NCI-H345 treated with DMSO at 0.1 percent for 48 hours (cell line): Measurements from ENCODE around the gene KAT6B.

Experiments used
- DNase-seq: peaks from one replicate; lab custom pipeline; 2025; ENCODE audit not compliant: unreplicated experiment; lab: John Stamatoyannopoulos, UW

KAT6B gene

DNA sequence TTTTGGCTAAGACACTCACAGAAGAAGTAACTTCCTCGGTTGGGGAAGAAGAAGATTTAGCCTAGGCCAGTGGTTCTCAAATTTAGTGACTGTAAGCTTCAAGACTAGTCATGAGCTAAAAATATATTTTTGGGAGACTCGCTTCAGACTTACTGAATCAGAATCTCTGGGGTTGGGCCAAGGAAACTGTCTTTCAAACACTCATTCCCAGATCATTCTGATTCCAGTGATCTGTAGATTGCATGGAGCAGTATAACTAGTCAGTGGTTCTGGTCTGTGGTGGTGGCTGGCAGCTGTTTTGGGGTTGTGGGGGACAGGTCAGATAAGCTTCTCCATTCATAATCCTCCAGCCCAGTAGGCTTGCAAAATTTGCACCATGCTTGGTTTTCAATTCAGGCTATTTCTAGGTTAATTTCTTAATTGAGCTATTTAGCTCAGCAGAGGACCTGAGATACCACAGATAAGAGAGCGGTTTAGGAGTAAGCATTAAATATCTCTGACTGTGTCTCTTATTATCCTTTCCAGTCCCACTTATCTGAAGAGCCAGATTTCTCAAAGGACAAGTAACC is 3.8 kb upstream of the KAT6B start:
- no peak for DNase-seq

GRCh38 chr10:74823791-74824183 is 2.6 kb upstream of the KAT6B start:
- no peak for DNase-seq

DNA sequence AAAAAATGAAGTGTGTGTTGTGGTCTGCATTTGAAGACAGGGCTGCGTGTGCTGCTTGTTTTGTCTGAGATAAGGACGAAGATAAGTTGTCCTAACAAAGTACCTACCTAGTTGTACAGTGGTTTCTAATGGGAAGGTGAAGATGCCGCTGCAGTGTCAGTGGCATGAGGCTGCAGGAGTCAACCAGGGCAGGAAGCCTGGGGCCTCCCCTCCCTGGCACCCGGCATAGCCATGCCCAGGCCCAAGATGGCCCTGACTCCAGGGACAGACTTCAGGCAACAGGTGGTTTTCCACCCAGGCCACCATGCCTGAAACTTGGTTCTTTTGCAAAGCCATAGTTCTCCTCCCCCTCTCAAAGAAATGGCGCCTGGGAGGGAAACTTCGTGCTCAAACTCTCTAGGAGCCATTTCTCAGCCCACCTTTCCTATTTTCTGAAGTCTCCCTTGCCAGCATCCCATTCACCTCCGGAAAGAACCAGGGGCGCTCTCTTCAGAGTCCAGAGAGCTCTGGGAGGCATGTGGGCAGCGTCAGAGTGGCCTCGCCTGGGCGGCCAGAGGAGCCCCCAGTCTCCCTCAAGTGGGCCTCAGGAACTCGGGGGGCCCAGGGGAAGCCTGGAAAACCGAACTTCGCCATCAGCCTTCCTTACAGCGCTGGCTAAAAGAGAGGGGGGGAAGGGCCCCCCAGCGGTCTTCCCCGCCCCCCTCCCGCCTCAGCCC is 2.1 kb upstream of the KAT6B start:
- DNase-seq, result no peak

DNA sequence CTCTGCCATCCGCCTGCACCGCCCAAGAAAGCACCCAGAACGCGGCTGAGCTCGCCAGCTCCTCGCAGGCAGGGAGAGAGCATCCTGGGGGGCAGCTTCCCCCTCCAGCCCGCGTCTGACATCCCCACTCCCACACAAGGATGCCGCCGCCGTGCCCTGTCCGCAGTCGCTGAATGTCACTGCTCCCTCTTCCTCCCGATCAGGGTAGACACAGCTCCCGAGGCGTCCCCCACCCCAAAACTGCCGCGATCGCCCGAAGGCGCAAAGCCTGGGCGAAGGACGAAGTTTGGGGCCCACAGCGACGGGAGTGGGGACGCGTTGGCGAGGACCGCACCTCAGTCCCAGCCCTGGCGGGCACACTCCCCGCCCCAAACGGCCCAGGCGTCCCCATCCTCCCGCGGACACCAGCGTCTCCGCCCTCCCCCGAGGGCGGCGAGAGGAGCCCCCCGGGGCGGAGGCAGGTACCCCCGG is 1.5 kb upstream of the KAT6B start:
- no peak for DNase-seq

DNA sequence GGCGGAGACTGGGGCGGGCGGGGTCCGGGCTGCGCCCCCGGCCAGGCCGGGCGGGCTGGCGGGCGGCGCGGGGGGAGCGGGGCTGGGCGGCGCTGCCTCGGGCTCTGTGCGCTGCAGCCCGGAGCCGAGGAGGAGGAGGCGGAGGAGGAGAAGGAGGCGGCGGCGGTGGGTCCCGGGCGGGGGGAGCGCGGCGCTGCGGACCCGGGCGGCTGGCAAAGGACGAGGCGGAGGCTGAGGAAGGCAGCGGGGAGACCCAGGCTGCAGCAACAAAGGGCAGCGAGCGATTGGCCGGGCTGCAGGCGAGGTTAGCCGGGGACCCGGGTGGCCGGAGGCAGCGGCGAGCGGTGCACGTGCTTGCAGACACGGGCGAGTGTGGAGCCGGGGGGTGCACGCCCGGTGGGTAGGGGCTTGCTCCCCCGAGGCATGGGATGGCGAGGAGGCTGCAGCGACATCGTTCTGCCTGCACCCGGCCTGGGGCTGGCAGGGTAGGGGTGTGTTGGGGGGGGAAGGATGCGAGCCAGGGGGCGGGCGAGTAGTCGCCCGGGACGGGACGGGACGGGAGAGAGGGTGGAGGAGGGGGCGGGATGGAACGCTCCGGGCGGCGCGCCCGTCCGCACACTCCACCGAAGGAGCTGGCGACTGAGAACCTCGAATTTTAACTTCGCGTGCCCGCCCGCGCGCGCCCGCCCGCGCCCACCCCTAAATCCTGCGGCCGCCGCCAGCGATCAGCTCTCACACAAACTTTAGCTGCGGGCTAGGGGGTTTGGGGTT is 844 bp upstream of the KAT6B start:
- DNase-seq, result no peak

- DNase-seq, result no peak
Measured at GRCh38 chr10:74827045-74827441, 643 bp downstream of the KAT6B start.

DNA sequence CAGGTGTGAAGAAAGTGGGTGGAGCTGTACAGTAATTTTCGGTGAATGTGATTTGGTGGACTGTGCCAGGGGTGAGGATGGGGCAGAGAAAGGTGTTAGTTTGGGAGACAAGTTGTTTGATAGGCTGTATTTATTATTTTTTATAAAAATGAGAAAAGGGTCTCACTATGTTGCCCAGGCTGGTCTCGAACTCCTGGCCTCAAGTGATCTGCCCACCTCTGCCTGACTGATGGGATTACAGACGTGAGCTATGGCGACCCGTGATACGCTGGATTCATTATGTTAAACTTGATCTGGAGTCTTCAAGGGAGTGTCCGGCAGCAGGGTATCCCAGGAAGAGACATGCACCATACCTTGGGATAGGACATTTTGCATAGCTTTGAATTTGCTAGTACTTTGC is 1.3 kb downstream of the KAT6B start:
- no peak for DNase-seq

DNA sequence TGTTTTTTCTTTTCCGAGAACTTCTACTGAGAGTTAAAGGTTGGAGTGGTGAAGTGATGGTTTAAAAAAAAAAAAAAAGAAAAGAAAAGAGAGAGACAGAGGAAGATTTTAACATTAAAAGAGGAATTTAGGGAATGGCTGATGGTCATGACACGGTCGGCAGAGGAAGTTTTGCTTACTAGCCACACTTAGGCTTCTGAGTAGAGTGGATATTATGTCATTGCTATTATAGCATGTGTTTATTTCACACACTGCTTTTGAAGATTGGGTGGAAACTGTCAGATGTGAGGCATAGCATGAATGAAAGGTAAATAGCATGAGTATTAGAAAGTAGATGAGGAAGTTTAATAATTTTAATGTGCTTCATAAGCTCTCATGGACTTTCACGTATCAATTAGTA is 2.5 kb downstream of the KAT6B start:
- no peak for DNase-seq

DNA sequence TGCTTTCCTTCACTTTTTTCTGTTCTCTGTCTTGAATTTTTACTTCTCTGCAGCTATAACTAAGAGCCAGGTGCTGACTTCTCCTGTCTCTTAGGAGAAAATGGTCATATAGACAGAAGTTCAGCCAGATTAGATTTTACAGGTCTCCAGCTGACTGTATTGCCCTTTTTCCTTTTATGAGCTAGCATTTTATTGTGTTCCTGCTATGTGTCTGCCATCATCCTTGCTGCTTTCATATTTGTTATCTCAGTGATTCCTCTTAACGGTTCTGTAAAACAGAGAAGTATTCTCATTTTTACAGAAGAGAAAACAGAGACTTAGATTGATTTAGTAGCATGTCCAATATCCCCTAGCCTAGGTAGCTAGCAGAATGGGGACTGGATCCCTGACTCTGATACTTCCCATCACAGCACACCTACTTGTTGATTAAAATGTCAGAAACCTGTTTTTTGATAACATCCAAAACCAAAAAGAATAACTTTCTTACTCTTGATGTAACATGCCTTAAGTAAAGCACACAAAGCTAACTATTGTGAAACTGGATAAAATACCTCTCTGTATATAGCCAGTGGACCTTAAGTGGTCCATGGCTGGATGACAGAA is 5.2 kb downstream of the KAT6B start:
- no peak for DNase-seq

DNA sequence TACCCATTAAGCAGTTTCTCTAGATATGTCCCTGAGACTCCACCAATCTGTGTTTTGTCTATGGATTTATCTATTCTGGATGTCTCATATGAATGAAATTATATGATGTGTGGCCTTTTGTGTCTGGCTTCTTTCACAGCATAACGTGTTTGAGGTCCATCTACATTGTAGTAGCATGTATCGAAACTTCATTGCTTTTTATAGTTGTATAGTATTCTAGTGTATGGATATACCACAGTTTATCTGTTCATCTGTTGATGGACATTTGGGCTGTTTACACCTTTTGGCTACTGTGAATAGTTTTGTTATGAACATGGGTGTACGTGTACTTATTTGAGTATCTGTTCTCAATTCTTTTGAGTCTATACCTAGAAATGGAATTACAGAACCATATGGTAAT is 9.6 kb downstream of the KAT6B start:
- DNase-seq, result no peak

DNA sequence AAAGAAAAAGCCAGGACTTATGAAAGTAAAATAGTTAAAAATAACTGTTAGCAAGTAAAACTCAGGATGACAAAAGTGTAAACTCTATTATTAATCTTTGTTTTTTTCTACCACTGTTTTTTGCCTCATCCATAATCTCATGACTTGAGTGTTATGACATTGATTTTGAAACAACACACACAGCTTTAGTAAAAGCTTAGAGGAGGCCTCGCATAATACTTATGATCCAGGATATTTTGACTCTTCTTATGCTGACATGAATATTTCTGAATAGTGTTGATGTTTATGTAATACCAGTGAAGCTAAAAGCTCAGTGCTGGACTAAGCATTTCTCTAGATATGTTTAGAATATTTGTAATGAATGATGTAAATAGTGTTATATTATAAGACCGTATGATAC is 10.5 kb downstream of the KAT6B start:
- DNase-seq, result no peak

DNA sequence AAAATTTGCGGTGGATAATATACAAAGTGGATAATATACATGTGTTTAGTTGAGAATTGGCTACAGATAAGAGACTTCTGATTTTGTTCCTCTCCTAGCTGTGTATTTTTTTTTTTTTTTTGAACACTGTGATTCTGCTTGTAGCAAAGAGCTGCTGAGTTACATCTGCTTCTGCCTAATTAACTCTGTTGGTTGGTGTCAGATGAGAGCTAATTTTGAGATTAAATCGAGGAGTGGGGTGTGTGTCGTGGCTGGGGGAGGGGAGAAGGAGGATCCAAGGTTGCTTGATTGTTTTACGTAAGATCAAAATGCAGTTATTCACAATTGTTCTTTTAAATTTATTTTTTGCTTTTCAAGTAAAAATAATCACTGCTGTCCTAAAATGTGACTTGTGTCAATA is 11.3 kb downstream of the KAT6B start:
- no peak for DNase-seq

GRCh38 chr10:74839708-74840107 is 13.3 kb downstream of the KAT6B start:
- DNase-seq, result no peak

DNA sequence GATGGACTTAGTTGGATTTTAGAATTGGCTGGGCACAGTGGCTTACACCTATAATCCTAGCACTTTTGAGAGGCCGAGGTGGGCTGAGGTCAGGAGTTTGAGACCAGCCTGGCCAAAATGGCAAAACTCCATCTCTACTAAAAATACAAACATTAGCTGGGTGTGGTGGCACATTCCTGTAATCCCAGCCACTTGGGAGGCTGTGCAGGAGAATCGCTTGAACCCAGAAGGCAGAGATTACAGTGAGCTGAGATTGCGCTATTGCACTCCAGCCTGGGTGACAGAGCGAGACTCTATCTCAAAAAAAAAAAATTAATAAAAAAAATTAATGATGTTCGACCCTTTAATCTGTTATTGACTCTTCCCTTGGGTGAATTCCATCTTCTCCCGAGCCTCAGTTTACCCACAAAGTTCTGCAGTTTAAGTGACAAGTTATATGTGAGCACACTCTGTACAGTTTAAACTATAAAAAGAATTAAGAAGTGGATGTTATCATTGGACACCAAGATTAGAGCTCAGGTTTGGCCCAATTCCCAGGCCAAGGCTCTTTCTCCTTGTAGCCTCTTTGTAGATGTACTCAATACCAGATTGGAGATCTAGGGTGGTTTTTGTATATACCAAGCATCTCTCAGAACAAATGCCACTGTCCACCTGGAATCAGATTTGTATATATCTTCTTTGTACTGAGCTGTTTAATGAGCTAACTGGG is 15.0 kb downstream of the KAT6B start:
- no peak for DNase-seq

DNA sequence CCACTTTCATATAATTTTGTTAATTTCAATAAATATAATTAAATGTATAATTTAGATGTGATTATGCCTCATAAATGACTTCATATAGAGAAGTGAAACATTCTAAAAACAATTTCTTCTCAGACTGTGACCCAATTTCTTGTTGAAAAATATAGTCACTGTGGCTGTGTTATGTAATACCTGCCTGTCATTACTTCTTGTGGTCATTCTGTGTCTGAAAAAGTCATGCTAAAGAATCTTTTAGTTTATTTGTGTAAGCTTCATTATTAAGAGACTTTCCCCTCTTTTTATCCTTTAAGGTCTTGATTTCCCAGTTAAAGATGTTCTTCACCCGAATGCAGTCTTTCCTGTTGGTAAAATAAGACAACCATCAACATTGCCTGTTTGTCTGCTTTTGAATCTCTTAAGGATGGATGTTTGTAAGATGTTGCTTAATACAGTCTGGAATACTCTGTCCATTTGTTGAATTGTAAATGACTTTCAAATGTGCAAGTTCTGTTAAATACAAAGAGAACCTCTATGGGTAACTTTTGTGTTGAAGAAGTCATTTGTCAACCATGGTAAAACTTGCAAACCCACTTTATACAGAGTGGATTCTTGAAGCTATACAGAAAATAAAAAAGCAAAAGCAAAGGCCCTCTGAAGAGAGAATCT is 16.0 kb downstream of the KAT6B start:
- DNase-seq, result no peak

DNA sequence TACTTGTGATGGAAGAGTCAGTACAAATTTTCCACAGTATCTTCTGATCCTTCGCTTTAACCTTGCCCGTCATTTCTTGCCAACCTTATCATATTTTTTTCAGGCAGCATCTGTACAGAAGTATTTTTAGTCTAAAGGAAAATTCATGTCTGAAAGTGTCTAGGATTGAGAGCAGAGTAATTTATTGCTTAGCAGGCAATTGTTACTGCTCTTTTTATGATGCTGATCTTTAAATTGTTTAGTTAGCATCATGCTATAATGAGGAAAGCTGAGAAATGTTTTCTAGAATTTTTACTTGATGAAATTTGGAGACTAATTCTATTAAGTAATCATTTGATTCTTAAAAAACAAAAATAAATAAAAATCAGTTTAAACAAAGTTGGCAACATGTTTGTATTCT is 20.6 kb downstream of the KAT6B start:
- no peak for DNase-seq

GRCh38 chr10:74851831-74852230 is 25.4 kb downstream of the KAT6B start:
- DNase-seq, result no peak

- no peak for DNase-seq
Measured at GRCh38 chr10:74852381-74852780, 26.0 kb downstream of the KAT6B start.

DNA sequence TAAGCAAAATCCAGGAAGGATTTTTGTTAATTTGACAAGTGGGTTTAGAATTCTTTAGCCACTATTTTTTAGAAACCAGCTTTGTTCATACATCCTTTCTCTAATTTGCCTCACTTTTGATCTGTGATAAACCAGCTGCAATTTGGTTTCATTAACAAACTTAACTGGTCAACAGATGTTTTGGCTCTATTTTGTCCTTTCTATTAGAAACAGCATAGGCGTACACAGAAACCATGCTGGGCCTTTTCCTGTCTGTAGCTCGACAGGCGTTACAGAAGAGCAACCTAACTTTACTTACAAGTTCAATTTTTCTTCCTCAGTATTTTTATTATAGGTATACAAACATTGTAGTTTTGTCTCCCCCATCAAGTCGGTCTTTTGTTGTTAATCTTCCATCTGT is 28.2 kb downstream of the KAT6B start:
- no peak for DNase-seq

- DNase-seq, result no peak
Measured at GRCh38 chr10:74855027-74855426, 28.6 kb downstream of the KAT6B start.

DNA sequence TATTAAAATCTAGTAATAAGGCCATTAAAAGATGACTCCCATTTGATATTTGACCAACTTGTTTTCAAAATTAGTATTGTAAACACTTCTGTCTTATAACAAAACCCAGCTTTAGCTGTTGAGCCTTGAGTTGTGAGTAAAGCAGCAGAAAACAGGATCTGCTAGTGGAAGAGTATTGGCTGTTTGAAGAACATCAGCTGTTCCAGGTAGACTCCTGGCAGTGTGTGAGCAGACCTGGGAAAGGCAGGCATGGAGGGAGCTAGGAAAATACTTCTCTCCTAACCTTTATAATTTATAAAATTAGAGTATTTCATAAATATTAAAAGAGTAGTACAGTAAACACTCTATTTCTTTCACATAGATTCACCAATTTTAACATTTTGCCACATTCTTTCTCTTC is 29.0 kb downstream of the KAT6B start:
- DNase-seq, result no peak
